SK-N-SH (cell line): ENCODE data around the gene NKD1. TPM values are rescaled to one million over a fixed set of nuclear protein-coding genes. Genes with fewer than 3 reads are reported as not detected.

Experiments used
- CTCF ChIA-PET: fragments of 300-600, 350-600 bp; formaldehyde crosslinking; extraction: SDS; loops from one replicate; lab custom pipeline; 2021; lab: Yijun Ruan, JAX
- POLR2A ChIA-PET: fragments of 350-600 bp; sonication (Branson Sonifier 250); formaldehyde crosslinking; extraction: SDS; loops from one replicate; lab custom pipeline; 2020; ENCODE audit warnings: antibody characterized with exemption, inconsistent platforms; lab: Yijun Ruan, JAX
- DNase-seq: peaks from one replicate; pipeline ENCODE4 v3.0.0; 2012
- H2AFZ ChIP-seq: fragments of 200-600 bp; sonication (generic); 2 replicates; pipeline ENCODE4 v1.8.1; 2016; ENCODE audit warnings: antibody characterized with exemption, mild to moderate bottlenecking, low read depth
- H3F3A ChIP-seq: fragments of 200-600 bp; sonication (generic); replicated peaks from 2 replicates; pipeline ENCODE3; 2016; ENCODE audit warnings: antibody characterized with exemption, mild to moderate bottlenecking; ENCODE audit not compliant: insufficient read depth
- H3K27ac ChIP-seq, 2 experiments: fragments of 200-500 bp in 1 of 2; fragments of 200-600 bp in 1 of 2; sonication (Bioruptor generic) in 1 of 2; sonication (generic), shearing (Covaris generic) in 1 of 2; 2 replicates each; pipeline versions ENCODE4 v1.5.1 to v1.6.1; 2014 to 2016; ENCODE audit warnings: low read depth in 2 of 2, inconsistent platforms in 1 of 2, low read length in 1 of 2, mild to moderate bottlenecking in 1 of 2, mixed read lengths in 1 of 2
- H3K27me3 ChIP-seq: fragments of 200-600 bp; sonication (generic), shearing (Covaris generic); 2 replicates; pipeline ENCODE4 v1.6.1; 2016; ENCODE audit warnings: mixed run types; ENCODE audit not compliant: insufficient read depth
- H3K36me3 ChIP-seq, 2 experiments: fragments of 200-500 bp in 1 of 2; fragments of 200-600 bp in 1 of 2; sonication (Bioruptor generic) in 1 of 2; sonication (generic) in 1 of 2; replicated peaks in 1 of 2; 2 replicates each; pipeline versions ENCODE3 to v1.5.1; 2014 to 2016; ENCODE audit warnings: low read length in 1 of 2, mild to moderate bottlenecking in 1 of 2; ENCODE audit not compliant: insufficient read depth in 2 of 2, control insufficient read depth in 1 of 2
- H3K4me1 ChIP-seq, 2 experiments: fragments of 200-500 bp in 1 of 2; fragments of 200-600 bp in 1 of 2; sonication (Bioruptor generic) in 1 of 2; sonication (generic), shearing (Covaris generic) in 1 of 2; 2 replicates each; pipeline versions ENCODE4 v1.5.1 to v1.6.1; 2014 to 2016; ENCODE audit warnings: low read depth in 1 of 2, low read length in 1 of 2, mixed run types in 1 of 2; ENCODE audit not compliant: insufficient read depth in 2 of 2, control insufficient read depth in 1 of 2
- H3K4me2 ChIP-seq: fragments of 200-600 bp; sonication (generic), shearing (Covaris generic); 2 replicates; pipeline ENCODE4 v1.6.1; 2017; ENCODE audit warnings: mixed run types
- H3K4me3 ChIP-seq, 2 experiments: fragments of 200-500 bp in 1 of 2; fragments of 200-600 bp in 1 of 2; sonication (Bioruptor generic) in 1 of 2; sonication (generic), shearing (Covaris generic) in 1 of 2; 2 replicates each; pipeline versions ENCODE4 v1.5.1 to v1.8.1; 2014 to 2016; ENCODE audit warnings: low read depth in 2 of 2, inconsistent platforms in 1 of 2, low read length in 1 of 2, mild to moderate bottlenecking in 1 of 2, mixed read lengths in 1 of 2, moderate library complexity in 1 of 2
- H3K79me2 ChIP-seq: fragments of 200-600 bp; sonication (generic); 2 replicates; pipeline ENCODE4 v1.8.1; 2017; ENCODE audit warnings: mild to moderate bottlenecking; ENCODE audit not compliant: insufficient read depth
- H3K9ac ChIP-seq: fragments of 200-600 bp; sonication (generic); 2 replicates; pipeline ENCODE4 v1.6.1; 2017; ENCODE audit warnings: mixed run types
- H3K9me2 ChIP-seq: fragments of 200-600 bp; sonication (generic); 2 replicates; pipeline ENCODE4 v1.6.1; 2017; ENCODE audit warnings: mixed run types
- H3K9me3 ChIP-seq: fragments of 200-600 bp; sonication (generic); 2 replicates; pipeline ENCODE4 v1.6.1; 2017; ENCODE audit warnings: mixed run types, mild to moderate bottlenecking, moderate library complexity
- H4K20me1 ChIP-seq: fragments of 200-600 bp; sonication (generic); 2 replicates; pipeline ENCODE4 v1.6.1; 2017; ENCODE audit warnings: mild to moderate bottlenecking, mixed run types; ENCODE audit not compliant: insufficient read depth
- CHD2 ChIP-seq: fragments of 150-350 bp; IDR thresholded peaks from 2 replicates; pipeline ENCODE4 v1.6.1; 2018; ENCODE audit warnings: low read length; ENCODE audit not compliant: partially characterized antibody
- ELF1 ChIP-seq: IDR thresholded peaks from 2 replicates; pipeline ENCODE4 v1.4.0; 2012
- FOXJ3 ChIP-seq: sonication (generic); formaldehyde crosslinking; IDR thresholded peaks from 2 replicates; pipeline ENCODE4 v1.5.1; 2020; ENCODE audit warnings: mild to moderate bottlenecking, missing genetic modification reagents
- FOXM1 ChIP-seq: IDR thresholded peaks from 2 replicates; pipeline ENCODE4 v1.4.0; 2012; ENCODE audit warnings: low read depth, mild to moderate bottlenecking
- GABPA ChIP-seq: IDR thresholded peaks from 2 replicates; pipeline ENCODE4 v1.4.0; 2012; ENCODE audit warnings: low read depth, mild to moderate bottlenecking
- GATA2 ChIP-seq: sonication (generic); formaldehyde crosslinking; IDR thresholded peaks from 2 replicates; pipeline ENCODE4 v1.5.0; 2020; ENCODE audit warnings: mild to moderate bottlenecking, missing genetic modification reagents
- JUND ChIP-seq: IDR thresholded peaks from 2 replicates; pipeline ENCODE4 v1.4.0; 2012
- MEF2A ChIP-seq: IDR thresholded peaks from 2 replicates; pipeline ENCODE4 v1.4.0; 2012; ENCODE audit warnings: low read depth, borderline replicate concordance
- MXI1 ChIP-seq: IDR thresholded peaks from 2 replicates; pipeline ENCODE4 v1.6.1; 2012; ENCODE audit warnings: mild to moderate bottlenecking, low read depth, low read length, improper control_type of control experiment
- PBX3 ChIP-seq: IDR thresholded peaks from 2 replicates; pipeline ENCODE4; 2012
- POLR2AphosphoS5 ChIP-seq: IDR thresholded peaks from 2 replicates; pipeline ENCODE4 v1.6.1; 2012; ENCODE audit warnings: low read depth, low read length
- RAD21 ChIP-seq: IDR thresholded peaks from 2 replicates; pipeline ENCODE4 v1.6.1; 2012; ENCODE audit warnings: mild to moderate bottlenecking, low read length
- RFX5 ChIP-seq: IDR thresholded peaks from 2 replicates; pipeline ENCODE4 v1.6.1; 2012; ENCODE audit warnings: mild to moderate bottlenecking, improper control_type of control experiment, low read length
- RXRA ChIP-seq: IDR thresholded peaks from 2 replicates; pipeline ENCODE4 v1.4.0; 2012; ENCODE audit warnings: low read depth, mild to moderate bottlenecking, borderline replicate concordance
- SIN3A ChIP-seq: IDR thresholded peaks from 2 replicates; pipeline ENCODE4 v1.6.1; 2012; ENCODE audit warnings: low read depth, mild to moderate bottlenecking, low read length, moderate library complexity, borderline replicate concordance
- TAF1 ChIP-seq: IDR thresholded peaks from 2 replicates; pipeline ENCODE4 v1.6.1; 2012; ENCODE audit warnings: low read depth, mild to moderate bottlenecking, low read length, moderate library complexity, borderline replicate concordance
- TCF12 ChIP-seq: IDR thresholded peaks from 2 replicates; pipeline ENCODE4 v1.4.0; 2012
- TEAD4 ChIP-seq: IDR thresholded peaks from 2 replicates; pipeline ENCODE4 v1.4.0; 2012; ENCODE audit warnings: mild to moderate bottlenecking, borderline replicate concordance; ENCODE audit not compliant: insufficient read depth
- USF1 ChIP-seq: IDR thresholded peaks from 2 replicates; pipeline ENCODE4 v1.4.0; 2012; ENCODE audit warnings: low read depth, borderline replicate concordance
- YY1 ChIP-seq: IDR thresholded peaks from 2 replicates; pipeline ENCODE4 v1.4.0; 2012; ENCODE audit warnings: low read depth, mild to moderate bottlenecking
- WGBS: methylation state at CpG from one replicate; pipeline ENCODE4 v1.1.6; 2017; ENCODE audit warnings: low lambda C conversion rate; 5-methylcytosine and 5-hydroxymethylcytosine counted together
- polyA plus RNA-seq, 3 experiments: library from polyadenylated mRNA; depleted of rRNA; stranded (reverse); fragments of >200 nt; gene quantifications; 2 replicates each; pipeline ENCODE4 v1.2.3, GENCODE V29; 2012
- TF ChIP-seq, protein P1 (sequence below): fragments of 150-350 bp; IDR thresholded peaks from 2 replicates; pipeline ENCODE4 v1.6.1; 2017; ENCODE audit warnings: antibody characterized with exemption, low read length, low read depth, borderline replicate concordance

Gene NKD1
- polyA plus RNA-seq, 1 of the 3 experiments (the other 2 are of a cell fraction) = 0.02 TPM

DNA sequence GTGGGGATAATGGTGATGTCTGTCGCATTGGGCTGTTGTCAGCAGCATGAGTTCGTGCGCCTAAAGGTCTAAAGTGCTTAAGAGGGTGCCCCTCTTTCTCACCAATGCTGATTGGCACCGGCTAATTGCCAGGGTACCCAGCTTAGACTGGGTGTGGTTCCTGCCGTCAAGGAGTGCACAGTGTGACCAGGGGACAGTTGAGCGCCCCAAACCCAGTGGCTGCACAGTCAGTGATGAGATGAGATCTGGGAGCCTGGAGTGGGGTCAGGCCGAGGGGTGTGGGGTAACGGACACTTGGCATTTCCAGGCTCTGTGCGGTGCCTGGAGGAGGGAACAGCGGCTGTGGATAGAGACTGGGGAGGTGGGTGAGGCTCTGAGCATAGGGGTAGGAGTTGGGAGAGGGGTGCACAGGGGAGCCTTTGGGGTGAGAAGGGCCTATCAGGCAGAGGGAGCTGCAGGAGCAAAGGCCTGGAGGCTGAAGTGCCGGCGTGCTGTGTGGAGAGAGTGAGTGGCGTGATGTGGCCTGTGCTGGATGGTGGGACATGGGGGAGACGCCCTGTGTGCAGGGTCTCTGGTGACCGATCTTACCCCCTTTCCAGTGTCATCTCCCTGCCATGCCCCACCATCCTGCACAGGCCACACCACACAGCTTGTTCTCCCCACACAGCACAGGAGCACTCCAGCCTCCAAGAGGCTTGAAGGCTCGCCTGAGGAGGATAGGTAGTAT lies 74.6 kb downstream of the NKD1 start:
- Histone ChIP-seq H3K36me3 (no peaks in the 10 kb centered on the region), H4K20me1 (no peaks in the 10 kb centered on the region), H3K9me3 (no peaks in the 10 kb centered on the region), H3K27ac (no peak overlapping the region), H3K4me2 (no peak overlapping the region), H3F3A (no peaks in the 10 kb centered on the region), H3K27me3 (no peaks in the 10 kb centered on the region), H3K9ac (no peak overlapping the region), H3K4me3 (no peak overlapping the region), H2AFZ (no peak overlapping the region)
- 60% methylated on average over 13 of the region's 16 CpGs for WGBS
- CTCF ChIA-PET = interaction anchor here (0.7 to 1.4 kb wide), 4 partner anchors 11 to 183 kb away, joined by 3 to 4 read pairs (median 4); no protein-coding TSS in a partner anchor
- TF ChIP-seq TAF1 (no peak), ELF1 (no peak), PBX3 (no peak), RXRA (no peak), SIN3A (no peak), MXI1 (no peak), JUND (no peak), USF1 (no peak), GABPA (no peak), RAD21 (no peak), GATA2 (CRISPR knock-in tag) (no peak), CHD2 (no peak), TCF12 (no peak)
- TF ChIP-seq, protein P1, sequence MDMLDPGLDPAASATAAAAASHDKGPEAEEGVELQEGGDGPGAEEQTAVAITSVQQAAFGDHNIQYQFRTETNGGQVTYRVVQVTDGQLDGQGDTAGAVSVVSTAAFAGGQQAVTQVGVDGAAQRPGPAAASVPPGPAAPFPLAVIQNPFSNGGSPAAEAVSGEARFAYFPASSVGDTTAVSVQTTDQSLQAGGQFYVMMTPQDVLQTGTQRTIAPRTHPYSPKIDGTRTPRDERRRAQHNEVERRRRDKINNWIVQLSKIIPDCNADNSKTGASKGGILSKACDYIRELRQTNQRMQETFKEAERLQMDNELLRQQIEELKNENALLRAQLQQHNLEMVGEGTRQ = no peak
- TF ChIP-seq, all 33 proteins: peak for 0
- H3K4me1 ChIP-seq = peaks cover 0 to 2% of the 10 kb centered on the region in 2 experiments; a peak in 1 of 4 replicates
- POLR2A ChIA-PET = no interaction called here
- no peaks in the 10 kb centered on the region for H3K9me2 ChIP-seq
- no peaks in the 10 kb centered on the region for H3K79me2 ChIP-seq
- DNase-seq = no peak

DNA sequence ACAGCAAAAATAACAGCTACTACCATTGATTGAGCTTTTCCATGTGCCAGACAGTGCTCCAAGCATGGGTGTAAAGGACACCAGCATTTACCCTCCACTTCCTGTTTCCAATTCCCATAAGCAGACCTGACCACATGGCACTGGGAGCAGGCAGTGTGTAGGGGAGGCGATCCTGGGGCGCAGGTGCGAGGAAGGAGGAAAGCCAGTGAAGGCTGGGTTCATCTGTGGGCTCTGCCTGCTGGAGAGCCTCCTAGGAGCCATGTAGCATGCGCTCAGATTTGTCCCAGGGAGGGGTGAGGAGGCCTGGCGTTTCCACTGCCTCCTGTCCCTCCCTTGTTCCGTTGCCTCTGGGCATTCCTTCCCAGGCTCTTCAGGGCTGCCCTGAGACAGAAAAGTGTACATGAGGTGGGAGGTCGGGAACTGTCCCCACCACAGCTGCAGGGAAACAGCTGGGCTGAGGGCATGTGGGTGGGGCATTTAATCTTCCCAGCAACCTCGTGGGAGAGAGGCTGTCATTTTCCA lies 76.3 kb downstream of the NKD1 start:
- Histone ChIP-seq H3F3A (no peaks in the 10 kb centered on the region), H3K79me2 (no peaks in the 10 kb centered on the region), H3K27ac (no peak overlapping the region), H3K9ac (no peak overlapping the region), H3K4me1 (peaks cover 0 to 2% of the 10 kb centered on the region in 2 experiments; a peak in 1 of 4 replicates), H3K9me3 (no peaks in the 10 kb centered on the region), H3K27me3 (no peaks in the 10 kb centered on the region), H3K36me3 (no peaks in the 10 kb centered on the region), H3K4me3 (no peak overlapping the region), H3K4me2 (no peak overlapping the region), H4K20me1 (no peaks in the 10 kb centered on the region), H3K9me2 (no peaks in the 10 kb centered on the region), H2AFZ (no peak overlapping the region)
- 52% methylated on average over 6 of the region's 8 CpGs for WGBS
- DNase-seq = no peak
- ChIA-PET CTCF (interaction anchor here (0.6 to 1.0 kb wide), 4 partner anchors 20 to 358 kb away, joined by 3 read pairs; partner anchors contain the start of gene ADCY7), POLR2A (no interaction called here)
- TF ChIP-seq YY1 (no peak), TAF1 (no peak), TEAD4 (no peak), POLR2AphosphoS5 (no peak), RAD21 (no peak), USF1 (no peak), ELF1 (no peak), CHD2 (no peak), MEF2A (no peak), FOXJ3 (CRISPR knock-in tag) (no peak), FOXM1 (no peak), RXRA (no peak), GATA2 (CRISPR knock-in tag) (no peak), RFX5 (no peak)
